ENCODE results near the gene ZNF700.
"Not testable (repeated sequence)": the region's sequence is repeated elsewhere in the genome, so short reads cannot be mapped to it uniquely, and the experiment has no call there.

ZNF700 gene

GRCh38 chr19:11949614-11950080 lies 24.7 kb downstream of the ZNF700 start:
- not testable (repeated sequence) for H3K27me3 Mint-ChIP-seq; DNase-seq (ENCODE audit: low spot score in 2 of 2); H3K4me1 Mint-ChIP-seq; ATAC-seq (ENCODE audit: low read depth); H3K4me3 Mint-ChIP-seq; H3K27ac Mint-ChIP-seq
- H3K9me3 Mint-ChIP-seq = peaks cover 20% of the 10 kb centered on the region
- peaks cover 62% of the 10 kb centered on the region for H3K36me3 Mint-ChIP-seq

GRCh38 chr19:11950312-11950711 lies 25.4 kb downstream of the ZNF700 start:
- no peak overlapping the region for H3K27ac Mint-ChIP-seq
- no peaks in the 10 kb centered on the region for H3K27me3 Mint-ChIP-seq
- H3K4me1 Mint-ChIP-seq = no peaks in the 10 kb centered on the region

GRCh38 chr19:11963566-11964355 lies 38.9 kb downstream of the ZNF700 start:
- Mint-ChIP-seq H3K4me3 (peak overlapping the region; percentile 97), H3K9me3 (no peaks in the 10 kb centered on the region), H3K27me3 (no peaks in the 10 kb centered on the region), H3K36me3 (peaks cover 13% of the 10 kb centered on the region), H3K27ac (peak overlapping the region; percentile 89), H3K4me1 (peaks cover 17% of the 10 kb centered on the region)
- ATAC-seq (ENCODE audit: low read depth) = peak; percentile 26
- peak; percentile 74 to 78 for DNase-seq (ENCODE audit: low spot score in 2 of 2)

More at GRCh38 chr19:11950312-11950711, 25.4 kb downstream of the ZNF700 start:
- peaks cover 57% of the 10 kb centered on the region for H3K36me3 Mint-ChIP-seq
- DNase-seq (ENCODE audit: low spot score in 2 of 2) (no peak), ATAC-seq (ENCODE audit: low read depth) (no peak)
- peaks cover 20% of the 10 kb centered on the region for H3K9me3 Mint-ChIP-seq
- H3K4me3 Mint-ChIP-seq = no peak overlapping the region

GRCh38 chr19:11964496-11964857 lies 39.6 kb downstream of the ZNF700 start:
- Mint-ChIP-seq H3K4me1 (peaks cover 17% of the 10 kb centered on the region), H3K36me3 (peaks cover 12% of the 10 kb centered on the region), H3K4me3 (peak overlapping the region; percentile 97), H3K27ac (peak overlapping the region; percentile 89), H3K27me3 (no peaks in the 10 kb centered on the region), H3K9me3 (no peaks in the 10 kb centered on the region)
- ATAC-seq (ENCODE audit: low read depth) (no peak), DNase-seq (ENCODE audit: low spot score in 2 of 2) (no peak)

GRCh38 chr19:11964858-11965645 lies 40.1 kb downstream of the ZNF700 start, which contains the start of gene ZNF763:
Gene ZNF763 (plus strand): TSS chr19:11965040. CDS start chr19:11965209, 169 bp downstream.
- Mint-ChIP-seq H3K27ac (peak within 1 kb of the TSS; percentile 89), H3K27me3 (no peaks in the 10 kb centered on the region), H3K9me3 (no peaks in the 10 kb centered on the region), H3K4me3 (peak within 1 kb of the TSS; percentile 97), H3K4me1 (peaks cover 18% of the 10 kb centered on the region), H3K36me3 (peaks cover 14% of the 10 kb centered on the region)
- peak; percentile 84 to 88 for DNase-seq (ENCODE audit: low spot score in 2 of 2)
- ATAC-seq (ENCODE audit: low read depth) = peak; percentile 88

- ATAC-seq (ENCODE audit: low read depth) (no peak), DNase-seq (ENCODE audit: low spot score in 2 of 2) (no peak)
- H3K27ac Mint-ChIP-seq = no peak overlapping the region
- peaks cover 13% of the 10 kb centered on the region for H3K4me1 Mint-ChIP-seq
- no peak overlapping the region for H3K4me3 Mint-ChIP-seq
- peaks cover 32% of the 10 kb centered on the region for H3K36me3 Mint-ChIP-seq
- H3K27me3 Mint-ChIP-seq = no peaks in the 10 kb centered on the region
- peaks cover 4% of the 10 kb centered on the region for H3K9me3 Mint-ChIP-seq
Observed at GRCh38 chr19:11970174-11970573, 45.3 kb downstream of the ZNF700 start.

- Mint-ChIP-seq H3K36me3 (peaks cover 32% of the 10 kb centered on the region), H3K27ac (no peak overlapping the region), H3K4me1 (peaks cover 9% of the 10 kb centered on the region), H3K9me3 (peaks cover 4% of the 10 kb centered on the region), H3K4me3 (no peak overlapping the region), H3K27me3 (no peaks in the 10 kb centered on the region)
- DNase-seq (ENCODE audit: low spot score in 2 of 2) = no peak
- no peak for ATAC-seq (ENCODE audit: low read depth)
Observed at GRCh38 chr19:11971041-11971440, 46.1 kb downstream of the ZNF700 start.

GRCh38 chr19:11973019-11973810 lies 48.3 kb downstream of the ZNF700 start:
- peaks cover 5% of the 10 kb centered on the region for H3K9me3 Mint-ChIP-seq

GRCh38 chr19:11978492-11979100 lies 53.7 kb downstream of the ZNF700 start:
- peaks cover 3% of the 10 kb centered on the region for H3K4me1 Mint-ChIP-seq
- no peak overlapping the region for H3K27ac Mint-ChIP-seq
- peaks cover 9% of the 10 kb centered on the region for H3K9me3 Mint-ChIP-seq
- H3K36me3 Mint-ChIP-seq = peaks cover 40% of the 10 kb centered on the region
- ATAC-seq (ENCODE audit: low read depth) (no peak), DNase-seq (ENCODE audit: low spot score in 2 of 2) (no peak)
- H3K27me3 Mint-ChIP-seq = no peaks in the 10 kb centered on the region
- H3K4me3 Mint-ChIP-seq = no peak overlapping the region

More at GRCh38 chr19:11973019-11973810, 48.3 kb downstream of the ZNF700 start:
- DNase-seq (ENCODE audit: low spot score in 2 of 2) = no peak
- no peak for ATAC-seq (ENCODE audit: low read depth)
- Mint-ChIP-seq H3K27me3 (no peaks in the 10 kb centered on the region), H3K4me1 (peaks cover 7% of the 10 kb centered on the region), H3K36me3 (peaks cover 43% of the 10 kb centered on the region), H3K4me3 (no peak overlapping the region), H3K27ac (no peak overlapping the region)

GRCh38 chr19:11979527-11979926 lies 54.6 kb downstream of the ZNF700 start:
- Mint-ChIP-seq H3K4me3 (no peak overlapping the region), H3K27ac (no peak overlapping the region), H3K9me3 (peaks cover 7% of the 10 kb centered on the region), H3K4me1 (no peaks in the 10 kb centered on the region), H3K36me3 (peaks cover 35% of the 10 kb centered on the region), H3K27me3 (no peaks in the 10 kb centered on the region)
- DNase-seq (ENCODE audit: low spot score in 2 of 2) (no peak), ATAC-seq (ENCODE audit: low read depth) (no peak)

- no peak for DNase-seq (ENCODE audit: low spot score in 2 of 2)
- no peak overlapping the region for H3K27ac Mint-ChIP-seq
- H3K9me3 Mint-ChIP-seq = peaks cover 7% of the 10 kb centered on the region
- H3K4me3 Mint-ChIP-seq = no peak overlapping the region
- H3K4me1 Mint-ChIP-seq = peaks cover 2% of the 10 kb centered on the region
- H3K27me3 Mint-ChIP-seq = no peaks in the 10 kb centered on the region
- H3K36me3 Mint-ChIP-seq = peaks cover 21% of the 10 kb centered on the region
- no peak for ATAC-seq (ENCODE audit: low read depth)
Observed at GRCh38 chr19:11982526-11982925, 57.6 kb downstream of the ZNF700 start.

- H3K36me3 Mint-ChIP-seq = peaks cover 3% of the 10 kb centered on the region
- H3K27me3 Mint-ChIP-seq = no peaks in the 10 kb centered on the region
- no peak overlapping the region for H3K4me3 Mint-ChIP-seq
- no peaks in the 10 kb centered on the region for H3K9me3 Mint-ChIP-seq
- no peak overlapping the region for H3K27ac Mint-ChIP-seq
- no peak for ATAC-seq (ENCODE audit: low read depth)
- peaks cover 4% of the 10 kb centered on the region for H3K4me1 Mint-ChIP-seq
- DNase-seq (ENCODE audit: low spot score in 2 of 2) = no peak
Observed at GRCh38 chr19:11984986-11985385, 60.1 kb downstream of the ZNF700 start.

- ATAC-seq (ENCODE audit: low read depth) (no peak), DNase-seq (ENCODE audit: low spot score in 2 of 2) (no peak)
- Mint-ChIP-seq H3K9me3 (no peaks in the 10 kb centered on the region), H3K4me3 (peak overlapping the region; percentile 91), H3K4me1 (peaks cover 4% of the 10 kb centered on the region), H3K36me3 (no peaks in the 10 kb centered on the region), H3K27ac (no peak overlapping the region), H3K27me3 (no peaks in the 10 kb centered on the region)
Observed at GRCh38 chr19:11986754-11987153, 61.8 kb downstream of the ZNF700 start.
